Astrocyte of the cerebellum (primary cell): ENCODE measurements around the gene AKR1C8.

Source experiments
- DNase-seq: peaks from one replicate; pipeline ENCODE4 v3.0.0-alpha.2; 2011; ENCODE audit warnings: low read depth
- H3K4me3 ChIP-seq: 2 replicates; pipeline ENCODE4 v1.5.1; 2011; ENCODE audit warnings: mild to moderate bottlenecking, low read depth, low read length, moderate library complexity
- CTCF ChIP-seq: IDR thresholded peaks from 2 replicates; pipeline ENCODE4 v1.5.1; 2012; ENCODE audit warnings: low read length, low read depth, moderate library complexity, mild to moderate bottlenecking; ENCODE audit errors: missing control alignments
- in situ Hi-C: cut with HindIII; loops from 2 replicates; pipeline ENCODE4 v1.10.0; 2017; ENCODE audit warnings: low sequenced_read_pairs

Gene AKR1C8

DNA sequence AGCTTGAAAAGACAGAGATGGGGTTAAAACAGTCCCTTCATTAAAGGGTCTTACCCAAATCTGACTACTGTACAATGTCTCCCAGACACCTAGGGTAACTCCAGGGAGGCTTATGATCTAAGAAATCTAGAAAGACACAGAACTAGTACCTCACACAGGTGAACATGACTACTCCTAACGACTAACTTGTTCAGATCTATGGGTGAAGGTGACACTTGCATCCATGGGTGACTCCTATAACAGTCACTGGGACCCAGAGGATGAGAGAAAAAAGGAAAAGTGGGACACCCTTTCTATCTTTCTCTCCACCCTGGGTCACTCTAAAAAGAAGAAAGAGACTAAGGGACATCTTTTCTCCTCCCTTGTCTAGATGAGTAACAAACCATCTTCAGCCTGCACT lies 19.2 kb downstream of the AKR1C8 start:
- DNase-seq: no peak
- in situ Hi-C loops: no loop called here
- no peak overlapping the region for H3K4me3 ChIP-seq

DNA sequence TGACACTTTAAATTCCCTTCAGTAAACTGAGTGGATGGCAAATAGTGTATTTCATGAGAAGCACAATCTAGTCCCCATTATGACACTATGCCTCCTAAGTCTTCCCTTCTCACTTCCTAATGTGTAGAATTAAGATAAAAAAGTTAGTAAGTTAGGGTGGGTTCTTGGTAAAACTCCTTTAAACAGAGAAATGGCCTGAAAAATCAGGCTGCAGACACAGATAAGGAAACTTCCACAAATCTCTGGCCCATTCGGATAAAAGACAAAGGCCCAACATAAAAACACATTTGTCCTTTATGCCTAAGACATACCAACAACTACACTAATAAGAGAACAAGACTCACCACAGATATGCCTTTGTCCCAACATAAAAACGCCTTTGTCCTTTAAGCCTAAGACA lies 21.5 kb downstream of the AKR1C8 start:
- TF ChIP-seq CTCF: no peak
- in situ Hi-C loops: no loop called here
- no peak overlapping the region for H3K4me3 ChIP-seq
- DNase-seq: no peak

More for the DNA sequence above, 19.2 kb downstream of the AKR1C8 start:
- no peak for TF ChIP-seq CTCF

DNA sequence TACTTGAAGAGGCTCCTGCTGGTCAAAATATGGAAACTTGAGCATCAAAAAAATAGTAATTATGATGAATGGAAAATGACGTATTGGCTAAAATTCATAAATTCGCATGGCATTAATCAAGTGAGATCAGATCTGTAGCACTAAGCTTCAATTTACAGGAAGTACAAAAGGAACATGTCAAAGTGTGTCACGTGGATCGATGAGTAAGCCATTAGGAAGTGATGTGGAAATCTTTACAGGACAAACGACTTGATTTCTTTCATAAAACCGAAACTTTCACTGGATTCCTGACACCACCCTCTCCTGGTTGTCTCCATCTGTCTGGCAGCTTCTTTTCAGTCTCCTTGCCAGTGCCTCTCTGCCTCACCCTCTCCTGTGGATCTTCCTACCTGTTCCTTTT lies 25.8 kb downstream of the AKR1C8 start:
- in situ Hi-C loops: no loop called here
- H3K4me3 ChIP-seq: no peak overlapping the region
- TF ChIP-seq CTCF: no peak
- no peak for DNase-seq

GRCh38 chr10:5157501-5157900 lies 27.4 kb downstream of the AKR1C8 start:
- TF ChIP-seq CTCF: no peak
- DNase-seq: no peak
- in situ Hi-C loops: no loop called here
- no peak overlapping the region for H3K4me3 ChIP-seq

DNA sequence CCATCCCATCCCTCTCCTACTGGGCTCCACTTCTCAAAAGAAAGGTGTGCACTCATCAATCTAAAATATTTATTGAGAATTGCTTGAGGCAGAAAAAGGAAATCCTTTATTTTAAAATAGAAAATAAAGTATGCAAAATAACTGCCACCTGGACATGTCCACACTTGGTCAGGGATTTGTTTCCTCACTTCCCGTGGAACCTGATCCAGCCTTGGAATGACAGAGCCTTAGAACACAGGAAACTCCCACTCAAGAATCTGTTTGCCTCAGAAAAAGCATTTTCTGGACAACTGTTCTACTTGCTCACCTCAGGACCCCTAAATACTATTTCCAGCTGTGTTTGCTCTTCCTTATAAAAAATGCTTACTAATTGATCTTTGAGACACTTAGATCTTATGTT lies 29.0 kb downstream of the AKR1C8 start:
- in situ Hi-C loops: no loop called here
- DNase-seq: no peak
- no peak for TF ChIP-seq CTCF
- H3K4me3 ChIP-seq: no peak overlapping the region

DNA sequence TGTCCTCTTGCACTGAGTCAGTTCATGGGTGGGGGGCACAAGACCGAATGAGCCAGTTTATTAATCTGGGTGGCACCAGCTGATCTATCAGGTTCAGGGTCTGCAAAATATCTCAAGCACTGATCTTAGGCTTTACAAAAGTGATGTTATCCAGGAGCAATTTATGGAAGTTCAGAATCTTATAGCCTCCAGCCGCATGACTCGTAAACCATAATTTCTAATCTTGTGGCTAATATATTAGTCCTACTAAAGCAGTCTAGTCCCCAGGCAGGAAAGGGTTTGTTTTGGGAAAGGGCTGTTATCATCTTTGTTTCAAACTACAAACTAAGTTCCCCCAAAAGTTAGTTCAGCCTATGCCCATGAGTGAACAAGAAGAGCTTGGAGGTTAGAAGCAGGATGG lies 33.9 kb downstream of the AKR1C8 start:
- no peak for TF ChIP-seq CTCF
- DNase-seq: no peak
- in situ Hi-C loops: no loop called here
- no peak overlapping the region for H3K4me3 ChIP-seq

- no peak for DNase-seq
- in situ Hi-C loops: no loop called here
- TF ChIP-seq CTCF: no peak
- H3K4me3 ChIP-seq: no peak overlapping the region
These were observed 36.3 kb downstream of the AKR1C8 start for GRCh38 chr10:5148678-5149032.
